Measurements from ENCODE around the gene SSH3.

DNA sequence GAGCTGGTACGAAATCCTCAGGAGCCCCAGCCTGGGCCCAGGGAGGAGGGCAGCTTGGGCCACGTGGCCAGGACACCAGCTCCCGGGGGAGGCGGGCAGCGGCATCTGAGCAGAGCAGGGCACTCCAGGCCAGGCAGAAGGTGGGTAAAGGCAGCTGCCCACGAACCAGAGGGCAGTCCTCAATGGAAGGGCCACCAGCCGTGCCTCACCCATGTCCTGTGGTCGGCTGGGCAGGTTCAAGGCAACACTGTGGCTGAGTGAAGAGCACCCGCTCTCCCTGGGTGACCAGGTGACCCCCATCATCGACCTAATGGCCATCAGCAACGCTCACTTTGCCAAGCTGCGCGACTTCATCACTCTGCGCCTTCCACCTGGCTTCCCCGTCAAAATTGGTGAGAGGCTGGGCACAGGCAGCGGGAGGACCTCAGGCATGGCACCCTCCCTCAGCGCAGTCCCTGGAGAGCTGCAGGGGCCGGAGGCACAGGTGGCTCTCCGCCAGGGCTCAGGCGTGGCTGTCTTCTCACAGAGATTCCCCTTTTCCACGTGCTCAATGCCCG, 2.5 kb upstream of the SSH3 start:
- TF ChIP-seq, protein P1, sequence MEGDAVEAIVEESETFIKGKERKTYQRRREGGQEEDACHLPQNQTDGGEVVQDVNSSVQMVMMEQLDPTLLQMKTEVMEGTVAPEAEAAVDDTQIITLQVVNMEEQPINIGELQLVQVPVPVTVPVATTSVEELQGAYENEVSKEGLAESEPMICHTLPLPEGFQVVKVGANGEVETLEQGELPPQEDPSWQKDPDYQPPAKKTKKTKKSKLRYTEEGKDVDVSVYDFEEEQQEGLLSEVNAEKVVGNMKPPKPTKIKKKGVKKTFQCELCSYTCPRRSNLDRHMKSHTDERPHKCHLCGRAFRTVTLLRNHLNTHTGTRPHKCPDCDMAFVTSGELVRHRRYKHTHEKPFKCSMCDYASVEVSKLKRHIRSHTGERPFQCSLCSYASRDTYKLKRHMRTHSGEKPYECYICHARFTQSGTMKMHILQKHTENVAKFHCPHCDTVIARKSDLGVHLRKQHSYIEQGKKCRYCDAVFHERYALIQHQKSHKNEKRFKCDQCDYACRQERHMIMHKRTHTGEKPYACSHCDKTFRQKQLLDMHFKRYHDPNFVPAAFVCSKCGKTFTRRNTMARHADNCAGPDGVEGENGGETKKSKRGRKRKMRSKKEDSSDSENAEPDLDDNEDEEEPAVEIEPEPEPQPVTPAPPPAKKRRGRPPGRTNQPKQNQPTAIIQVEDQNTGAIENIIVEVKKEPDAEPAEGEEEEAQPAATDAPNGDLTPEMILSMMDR (IDR thresholded peaks at IDR 0.05 in 8 of 11, conservative IDR thresholded peaks at IDR 0.05 in 3 of 11) = no peak
- TF ChIP-seq POLR2A (IDR thresholded peaks at IDR 0.05) = no peak

All from spleen (tissue), 7 donors.